ENCODE data around the gene TSN. TPM values are rescaled to one million over a fixed set of nuclear protein-coding genes. Genes with fewer than 3 reads are reported as not detected.

TSN gene
- total RNA-seq, 1 experiment from 2014 or later: 60.7 TPM

DNA sequence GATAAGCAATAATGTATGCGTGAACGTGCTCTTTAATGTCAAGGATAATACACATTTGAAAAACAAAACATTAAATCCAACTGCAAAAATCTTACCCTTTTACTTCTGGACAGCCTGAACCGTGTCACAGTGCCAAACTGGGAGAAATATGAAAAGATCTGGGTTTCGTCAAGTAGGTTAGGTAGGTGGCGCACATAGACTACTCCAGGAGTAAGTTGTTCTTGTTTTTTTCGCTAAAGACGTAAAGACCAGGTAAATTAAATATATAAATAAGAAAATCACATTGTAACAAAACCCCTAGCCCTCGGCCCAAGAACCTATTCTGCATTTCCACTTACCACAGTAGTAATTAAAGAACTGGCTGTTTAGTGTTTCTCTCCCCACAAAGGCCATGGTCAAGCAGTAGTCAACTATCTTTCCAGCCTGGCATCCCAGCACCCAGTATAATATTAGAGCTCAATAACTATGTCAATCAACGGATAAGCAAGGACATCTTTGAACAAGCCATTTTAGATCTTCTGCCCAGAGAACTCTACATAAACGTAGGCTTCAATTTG, 19.9 kb upstream of the TSN start:
- peaks cover 36% of the 10 kb centered on the region for H3K36me3 Mint-ChIP-seq (ENCODE audit: insufficient read depth, unreplicated experiment)
- intact Hi-C loops (cut with micrococcal nuclease): no loop called here
- ChIA-PET CTCF (interaction anchor here (0.5 to 2.3 kb wide), 10 partner anchors 12 to 412 kb away, joined by 3 to 10 read pairs (median 4); partner anchors contain the start of gene TSN), POLR2A (interaction anchor here (0.7 to 4.6 kb wide), 16 partner anchors 10 to 1768 kb away, joined by 3 to 46 read pairs (median 6); partner anchors contain the start of genes CLASP1, RNU4ATAC and TSN)
- peaks cover 7% of the 10 kb centered on the region for H3K4me1 Mint-ChIP-seq (ENCODE audit: insufficient read depth, unreplicated experiment)
- peak; percentile 40 for DNase-seq (ENCODE audit: unreplicated experiment)
- peak overlapping the region; percentile 90 for H3K27ac Mint-ChIP-seq (ENCODE audit: low read depth, unreplicated experiment)
- peak overlapping the region; percentile 95 for H3K4me3 Mint-ChIP-seq (ENCODE audit: unreplicated experiment)
- no peaks in the 10 kb centered on the region for H3K9me3 Mint-ChIP-seq (ENCODE audit: unreplicated experiment)
- H3K27me3 Mint-ChIP-seq (ENCODE audit: insufficient read depth, unreplicated experiment): no peaks in the 10 kb centered on the region
- BruUV-seq (replicated peaks): no TSS peak
- TF ChIP-seq, protein P1, sequence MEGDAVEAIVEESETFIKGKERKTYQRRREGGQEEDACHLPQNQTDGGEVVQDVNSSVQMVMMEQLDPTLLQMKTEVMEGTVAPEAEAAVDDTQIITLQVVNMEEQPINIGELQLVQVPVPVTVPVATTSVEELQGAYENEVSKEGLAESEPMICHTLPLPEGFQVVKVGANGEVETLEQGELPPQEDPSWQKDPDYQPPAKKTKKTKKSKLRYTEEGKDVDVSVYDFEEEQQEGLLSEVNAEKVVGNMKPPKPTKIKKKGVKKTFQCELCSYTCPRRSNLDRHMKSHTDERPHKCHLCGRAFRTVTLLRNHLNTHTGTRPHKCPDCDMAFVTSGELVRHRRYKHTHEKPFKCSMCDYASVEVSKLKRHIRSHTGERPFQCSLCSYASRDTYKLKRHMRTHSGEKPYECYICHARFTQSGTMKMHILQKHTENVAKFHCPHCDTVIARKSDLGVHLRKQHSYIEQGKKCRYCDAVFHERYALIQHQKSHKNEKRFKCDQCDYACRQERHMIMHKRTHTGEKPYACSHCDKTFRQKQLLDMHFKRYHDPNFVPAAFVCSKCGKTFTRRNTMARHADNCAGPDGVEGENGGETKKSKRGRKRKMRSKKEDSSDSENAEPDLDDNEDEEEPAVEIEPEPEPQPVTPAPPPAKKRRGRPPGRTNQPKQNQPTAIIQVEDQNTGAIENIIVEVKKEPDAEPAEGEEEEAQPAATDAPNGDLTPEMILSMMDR (IDR thresholded peaks at IDR 0.05; ENCODE audit: unreplicated experiment): peak; percentile 21

DNA sequence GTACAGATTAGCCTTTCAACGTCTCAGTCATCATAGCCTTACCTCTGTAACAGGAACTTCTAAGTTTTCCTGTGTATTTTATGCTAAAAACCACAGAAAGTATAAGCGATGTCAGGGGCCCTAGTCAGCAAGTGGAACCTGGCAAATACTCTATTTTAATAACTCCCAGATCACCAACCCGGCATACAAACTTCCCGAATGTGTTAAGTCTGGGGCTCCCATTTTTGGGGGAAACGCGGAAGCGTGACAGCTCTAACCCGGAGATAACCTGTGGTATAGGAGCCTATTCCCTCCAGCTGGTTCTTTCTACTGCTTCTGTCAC, 19.4 kb upstream of the TSN start:
- peak overlapping the region; percentile 95 for H3K4me3 Mint-ChIP-seq (ENCODE audit: unreplicated experiment)
- peaks cover 11% of the 10 kb centered on the region for H3K4me1 Mint-ChIP-seq (ENCODE audit: insufficient read depth, unreplicated experiment)
- ChIA-PET POLR2A (interaction anchor here (0.7 to 4.6 kb wide), 16 partner anchors 9 to 1767 kb away, joined by 3 to 46 read pairs (median 6); partner anchors contain the start of genes CLASP1, RNU4ATAC and TSN), CTCF (interaction anchor here (0.5 to 2.3 kb wide), 6 partner anchors 17 to 412 kb away, joined by 3 to 10 read pairs (median 6); partner anchors contain the start of gene TSN)
- H3K36me3 Mint-ChIP-seq (ENCODE audit: insufficient read depth, unreplicated experiment): peaks cover 31% of the 10 kb centered on the region
- intact Hi-C loops (cut with micrococcal nuclease): no loop called here
- H3K27me3 Mint-ChIP-seq (ENCODE audit: insufficient read depth, unreplicated experiment): no peaks in the 10 kb centered on the region
- no peaks in the 10 kb centered on the region for H3K9me3 Mint-ChIP-seq (ENCODE audit: unreplicated experiment)
- DNase-seq (ENCODE audit: unreplicated experiment): no peak
- TF ChIP-seq, protein P1 (IDR thresholded peaks at IDR 0.05; ENCODE audit: unreplicated experiment): no peak
- BruUV-seq (replicated peaks): TSS peak; percentile 51
- peak overlapping the region; percentile 90 for H3K27ac Mint-ChIP-seq (ENCODE audit: low read depth, unreplicated experiment)

DNA sequence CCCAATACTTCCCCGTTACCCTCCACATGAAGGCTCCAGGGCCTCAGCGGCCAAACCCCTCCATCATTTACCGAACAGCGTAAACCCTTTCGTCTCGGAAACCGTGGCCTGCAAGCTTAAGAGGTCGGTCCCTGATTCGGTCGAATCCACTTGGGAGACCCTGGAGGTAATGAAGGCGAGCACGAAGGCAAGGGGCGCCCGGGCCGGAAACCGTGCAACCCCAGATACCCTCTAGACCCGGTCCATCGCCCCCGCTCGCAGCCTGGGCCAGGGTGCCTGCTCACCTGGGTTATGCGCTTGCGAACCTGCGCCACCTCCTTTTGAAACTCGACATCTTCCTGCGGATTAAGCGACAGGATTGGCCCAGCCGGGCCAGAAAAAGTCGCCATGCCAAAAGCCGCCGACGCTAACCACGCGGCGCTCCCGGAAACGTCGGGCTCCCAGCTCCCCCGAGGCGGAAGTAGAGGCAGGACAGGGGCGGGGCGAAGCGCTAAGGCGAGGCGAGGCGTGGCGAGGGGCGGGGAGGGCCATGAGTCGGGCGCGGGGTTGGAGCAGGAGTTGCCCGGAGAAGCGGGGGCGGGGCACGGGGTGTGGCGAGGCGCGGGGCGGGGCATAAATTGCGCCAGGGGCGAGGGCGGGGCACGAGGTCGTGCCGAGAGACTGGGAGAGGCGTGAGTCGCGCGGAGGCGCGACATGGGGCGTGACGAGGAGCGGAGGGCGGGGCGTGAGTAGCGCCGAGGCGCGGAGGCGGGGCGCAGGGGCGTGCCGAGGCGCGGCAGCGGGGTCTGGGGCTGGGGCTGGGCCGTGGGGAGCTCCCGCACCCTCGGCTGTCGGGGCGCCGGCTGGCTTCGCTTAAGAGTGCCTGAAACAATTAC, 18.8 kb upstream of the TSN start, which contains the start of gene NIFK:
TSS of gene NIFK (minus strand) at position 414 of the 875 bp plus-strand sequence. CDS start at position 389, 25 bp downstream.
- intact Hi-C loops (cut with micrococcal nuclease): no loop called here
- no peaks in the 10 kb centered on the region for H3K9me3 Mint-ChIP-seq (ENCODE audit: unreplicated experiment)
- peak within 1 kb of the TSS; percentile 95 for H3K4me3 Mint-ChIP-seq (ENCODE audit: unreplicated experiment)
- H3K36me3 Mint-ChIP-seq (ENCODE audit: insufficient read depth, unreplicated experiment): peaks cover 25% of the 10 kb centered on the region
- no peaks in the 10 kb centered on the region for H3K27me3 Mint-ChIP-seq (ENCODE audit: insufficient read depth, unreplicated experiment)
- TF ChIP-seq, protein P1 (IDR thresholded peaks at IDR 0.05; ENCODE audit: unreplicated experiment): no peak
- POLR2A ChIA-PET: interaction anchor here (0.5 to 4.6 kb wide), 22 partner anchors 9 to 1244 kb away, joined by 3 to 46 read pairs (median 5); partner anchors contain the start of genes CLASP1, RNU4ATAC and TSN
- DNase-seq (ENCODE audit: unreplicated experiment): peak; percentile 98
- H3K27ac Mint-ChIP-seq (ENCODE audit: low read depth, unreplicated experiment): peak within 1 kb of the TSS; percentile 90
- CTCF ChIA-PET: interaction anchor here (0.6 to 2.3 kb wide), 6 partner anchors 17 to 714 kb away, joined by 3 to 10 read pairs (median 5); partner anchors contain the start of gene TSN
- H3K4me1 Mint-ChIP-seq (ENCODE audit: insufficient read depth, unreplicated experiment): peaks cover 7% of the 10 kb centered on the region
- no TSS peak for BruUV-seq (replicated peaks)

DNA sequence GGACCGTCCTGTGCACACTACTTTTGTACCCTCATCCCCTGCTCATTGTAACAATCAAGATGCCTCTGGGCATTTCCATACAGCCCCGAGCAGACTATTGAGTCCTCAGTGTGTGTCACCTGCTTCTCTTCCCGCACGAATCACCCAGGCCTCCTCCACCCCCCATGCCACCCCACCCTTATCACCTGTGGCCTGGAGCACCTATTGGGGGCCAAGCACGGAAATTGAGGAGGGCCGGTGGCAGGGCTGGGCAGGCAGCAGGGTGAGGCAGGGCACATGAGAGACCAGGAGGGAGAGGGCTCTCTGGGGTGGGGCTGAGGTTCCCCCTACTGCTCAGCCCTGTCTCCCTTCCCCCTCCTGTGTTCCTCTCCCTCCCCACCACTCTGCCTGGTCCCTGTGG, 14.5 kb upstream of the TSN start:
- peaks cover 5% of the 10 kb centered on the region for H3K4me1 Mint-ChIP-seq (ENCODE audit: insufficient read depth, unreplicated experiment)
- BruUV-seq (replicated peaks): no TSS peak
- H3K36me3 Mint-ChIP-seq (ENCODE audit: insufficient read depth, unreplicated experiment): no peaks in the 10 kb centered on the region
- CTCF ChIA-PET: interaction anchor here (0.6 kb wide), 1 partner anchor 11 kb away, joined by 3 read pairs; no protein-coding TSS in a partner anchor
- DNase-seq (ENCODE audit: unreplicated experiment): no peak
- H3K9me3 Mint-ChIP-seq (ENCODE audit: unreplicated experiment): no peaks in the 10 kb centered on the region
- TF ChIP-seq, protein P1 (IDR thresholded peaks at IDR 0.05; ENCODE audit: unreplicated experiment): no peak
- H3K27me3 Mint-ChIP-seq (ENCODE audit: insufficient read depth, unreplicated experiment): no peaks in the 10 kb centered on the region
- POLR2A ChIA-PET: interaction anchor here (0.7 kb wide), 1 partner anchor 15 kb away, joined by 3 read pairs; no protein-coding TSS in a partner anchor
- H3K4me3 Mint-ChIP-seq (ENCODE audit: unreplicated experiment): no peak overlapping the region
- intact Hi-C loops (cut with micrococcal nuclease): no loop called here
- no peak overlapping the region for H3K27ac Mint-ChIP-seq (ENCODE audit: low read depth, unreplicated experiment)
